Left ventricle myocardium superior (tissue), 1 donor: ENCODE data around the gene ZNF208. TPM values are rescaled to one million over a fixed set of nuclear protein-coding genes. Genes with fewer than 3 reads are reported as not detected.
"Not testable (repeated sequence)": the region's sequence is repeated elsewhere in the genome, so short reads cannot be mapped to it uniquely, and the experiment has no call there.

Experiments used
- ATAC-seq: fragments of 200-7000 bp; cut with Tn5 transposase; one replicate; pipeline ENCODE4 v1.9.1; 2020; ENCODE audit warnings: mild to moderate bottlenecking, moderate library complexity
- DNase-seq: peaks from one replicate; pipeline ENCODE4 v3.0.0-alpha.2; 2020
- intact Hi-C: fragments of 100-400 bp; cut with micrococcal nuclease; formaldehyde crosslinking; loops from one replicate; pipeline ENCODE4 v1.11.0; 2022
- long read RNA-seq: library from polyadenylated mRNA; unstranded; transcript quantifications from one replicate; pipeline ENCODE4 v2.0.0, GENCODE V29; 2021
- total RNA-seq: library from RNA; stranded (reverse); fragmentation: NEBNext Ultra II Directional; extraction: Animal tissue kit (Norgen Biotek cat#: 25700); gene quantifications from one replicate; pipeline ENCODE4 v1.2.1, GENCODE V29; 2021
- donor health status: DM: no; HTN: yes; CAD: no; lungs with severe emphysema.

The ZNF208 gene
- 25.5 TPM for total RNA-seq
- long read RNA-seq, partial matches to known transcripts, result 2 of 15 reads
- long read RNA-seq, other reads (novel, unspliced or antisense), result 13 of 15 reads

DNA sequence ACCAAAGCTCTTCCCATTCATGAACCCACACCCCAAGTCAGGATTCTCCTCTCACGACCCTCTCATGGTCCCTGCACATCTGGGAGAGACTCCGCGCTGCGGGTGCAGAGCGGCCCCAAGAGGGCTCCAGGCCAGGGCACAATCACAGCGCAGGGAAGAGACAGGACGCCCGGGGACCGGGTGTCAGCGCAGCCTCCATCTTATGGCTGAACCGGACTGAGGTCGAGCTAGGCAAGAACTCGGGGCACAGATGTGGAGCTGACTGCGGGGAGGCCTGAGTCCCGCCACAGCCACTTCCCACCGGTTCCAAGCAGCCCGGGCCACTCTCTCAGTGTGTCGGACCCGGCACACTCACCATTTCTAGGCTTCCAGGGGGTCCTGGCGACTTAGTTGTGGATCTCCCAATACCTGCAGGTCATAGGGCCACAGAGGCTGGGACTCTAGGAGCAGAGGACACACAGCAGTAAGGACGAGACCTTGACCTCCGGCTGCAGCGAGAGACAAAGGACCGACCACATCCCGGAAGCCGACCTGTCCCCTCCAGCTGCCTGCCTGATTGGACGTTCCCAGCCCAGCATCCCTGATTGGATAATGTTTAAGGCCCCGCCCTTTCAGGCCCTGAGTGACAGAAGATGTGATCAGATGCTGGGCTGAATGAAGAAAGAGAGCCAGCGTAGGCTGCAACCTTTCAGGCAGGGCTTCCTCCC, at the start of gene ZNF208:
Gene ZNF208, minus strand, starts transcription at position 507 of the 707 bp plus-strand sequence. Its CDS starts 149 bp downstream, at position 358.
- peak; percentile 78 for DNase-seq
- intact Hi-C loops, result not testable (repeated sequence)
- peak; percentile 99 for ATAC-seq

DNA sequence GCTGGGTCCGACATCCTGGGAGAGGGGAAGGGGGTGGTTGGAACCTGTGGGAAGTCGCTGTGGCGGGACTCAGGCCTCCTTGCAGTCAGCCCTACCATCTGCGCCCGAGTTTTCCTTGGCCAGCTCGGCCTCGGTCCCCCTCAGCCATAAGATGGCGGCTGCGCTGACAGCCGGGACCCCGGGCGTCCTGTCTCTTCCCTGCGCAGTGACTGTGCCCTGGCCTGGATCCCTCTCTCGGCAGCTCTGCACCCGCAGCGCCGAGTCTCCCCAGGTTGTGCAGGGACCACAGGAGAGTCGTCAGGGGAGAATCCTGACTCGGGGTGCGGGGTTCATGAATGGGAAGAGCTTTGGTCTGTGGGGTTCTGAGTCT, 41.9 kb upstream of the ZNF208 start:
- ATAC-seq, result peak; percentile 72
- intact Hi-C loops, result no loop called here
- peak; percentile 34 for DNase-seq

GRCh38 chr19:22041151-22041550, 30.4 kb upstream of the ZNF208 start:
- intact Hi-C loops, DNase-seq, ATAC-seq: not testable (repeated sequence)

DNA sequence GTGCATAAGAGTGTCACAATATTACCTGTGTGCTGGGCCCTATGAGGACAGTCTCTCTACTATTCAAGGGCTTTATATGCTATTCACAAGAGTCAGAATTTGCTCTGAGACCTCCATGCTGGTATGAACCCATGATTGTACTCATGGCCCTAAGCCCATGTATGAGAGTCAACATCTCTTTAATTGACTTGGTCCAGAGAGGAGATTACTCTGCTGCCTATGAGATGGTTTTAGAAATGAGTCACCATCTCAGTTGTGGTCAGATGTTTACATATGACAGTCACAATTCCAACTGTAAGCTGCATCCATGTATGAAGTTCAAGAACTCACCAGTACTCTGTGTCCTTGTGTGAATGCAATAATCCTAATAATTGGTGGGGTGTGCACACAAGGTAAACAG, 19.9 kb upstream of the ZNF208 start:
- no peak for DNase-seq
- ATAC-seq, result no peak
- intact Hi-C loops, result no loop called here

GRCh38 chr19:22026687-22027086, 15.9 kb upstream of the ZNF208 start:
- ATAC-seq (peak; percentile 73), DNase-seq (no peak)
- intact Hi-C loops, result no loop called here

DNA sequence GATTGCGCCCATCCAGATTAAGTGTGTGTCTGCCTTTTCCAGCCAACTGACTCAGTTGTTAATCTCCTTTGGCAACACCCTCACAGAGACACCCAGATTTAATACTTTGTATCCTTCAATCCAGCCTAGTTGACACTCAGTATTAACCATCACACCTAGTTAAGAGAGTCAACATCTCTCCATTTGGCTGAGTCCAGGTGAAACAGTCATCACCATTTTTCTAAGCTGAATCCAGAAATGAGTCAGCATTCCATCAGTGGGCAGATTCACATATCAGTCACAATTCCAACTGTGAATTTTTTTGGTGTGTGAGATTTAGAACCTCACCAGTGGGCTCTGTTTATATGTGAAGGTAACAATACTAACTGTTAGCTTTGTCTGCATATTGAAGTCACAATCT, 14.8 kb upstream of the ZNF208 start:
- ATAC-seq, intact Hi-C loops, DNase-seq: not testable (repeated sequence)

GRCh38 chr19:21970466-21970865, 40.3 kb downstream of the ZNF208 start:
- intact Hi-C loops, result no loop called here
- no peak for ATAC-seq
- no peak for DNase-seq

DNA sequence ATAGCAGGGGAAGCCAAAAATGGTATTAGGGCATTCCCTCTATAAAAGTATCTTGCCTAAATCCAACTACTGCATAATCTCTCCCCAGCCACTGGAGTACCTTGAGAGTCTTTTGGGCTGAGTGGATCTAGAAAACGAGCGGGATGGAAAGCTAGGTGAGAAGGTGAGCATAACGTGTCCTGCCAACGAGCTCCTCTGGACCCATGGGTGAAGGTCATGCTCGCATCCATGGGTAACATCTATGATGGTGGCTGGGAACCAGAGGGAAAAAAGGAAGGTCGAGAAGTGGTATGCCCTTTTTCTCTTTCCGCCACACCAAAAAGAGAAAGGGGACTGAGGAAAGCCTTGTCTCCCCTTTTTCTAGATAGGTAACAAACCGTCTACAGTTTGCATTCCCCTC, 63.0 kb downstream of the ZNF208 start:
- intact Hi-C loops, result no loop called here
- DNase-seq (no peak), ATAC-seq (no peak)

- DNase-seq (peak; percentile 12), ATAC-seq (no peak)
- intact Hi-C loops, result no loop called here
Observed at GRCh38 chr19:21940684-21941083, 70.1 kb downstream of the ZNF208 start.

DNA sequence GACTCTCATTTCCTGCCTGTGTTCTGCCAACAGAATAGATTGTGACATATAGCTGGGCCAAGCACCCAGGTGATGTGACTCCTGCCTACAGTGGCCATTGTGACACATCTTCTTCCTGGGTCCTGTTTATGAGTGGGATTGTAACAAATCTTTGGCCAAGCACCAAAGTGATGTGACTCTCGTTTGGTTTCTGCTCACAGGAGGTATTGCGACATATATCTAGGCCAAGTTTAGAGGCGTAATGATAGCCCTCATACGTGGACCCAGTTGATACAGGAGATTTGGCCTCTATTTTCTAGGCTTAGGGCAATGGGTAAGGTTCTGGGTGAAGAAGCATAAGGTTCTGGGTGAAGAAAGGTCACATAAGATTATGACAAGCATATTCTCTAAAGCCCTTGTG, 76.2 kb downstream of the ZNF208 start:
- DNase-seq (no peak), ATAC-seq (no peak)
- intact Hi-C loops, result no loop called here

DNA sequence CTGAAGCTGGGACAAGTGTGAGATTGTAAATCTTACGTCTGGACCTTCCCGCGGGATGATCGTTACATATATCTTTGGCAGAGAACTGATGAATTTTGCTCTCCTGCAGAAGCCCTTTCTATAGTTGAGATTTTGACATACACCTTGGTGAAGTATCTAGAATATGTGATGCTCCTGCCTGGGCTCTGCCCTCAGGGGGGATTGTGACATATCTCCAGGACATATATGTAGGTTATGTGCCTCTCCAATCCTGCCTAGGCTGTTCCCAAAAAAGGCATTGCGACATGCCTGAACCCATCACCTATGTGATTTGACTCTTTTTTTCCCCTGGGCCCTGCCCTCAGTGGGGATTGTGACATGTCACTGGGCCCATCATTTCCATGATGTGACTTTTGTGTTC, 76.6 kb downstream of the ZNF208 start:
- intact Hi-C loops, result no loop called here
- no peak for ATAC-seq
- no peak for DNase-seq

DNA sequence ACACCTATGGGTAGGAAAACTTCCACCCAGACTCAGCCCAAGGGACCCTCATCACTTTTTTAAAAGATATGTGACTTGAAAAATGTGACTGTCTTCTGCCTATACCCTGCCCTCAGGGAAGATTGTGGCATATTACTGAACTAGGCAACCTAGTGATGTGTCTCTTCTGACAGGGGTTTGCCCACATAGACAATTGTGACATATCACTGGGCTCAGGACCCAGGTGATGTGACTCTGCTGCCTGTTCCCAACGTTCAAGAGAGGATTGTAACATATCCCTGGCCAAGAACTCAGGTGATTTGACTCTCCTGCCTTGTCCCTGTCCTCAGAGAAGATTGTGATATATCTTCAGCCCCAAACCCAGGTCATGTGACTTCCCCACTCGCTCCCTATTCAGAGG, 88.5 kb downstream of the ZNF208 start:
- intact Hi-C loops, result no loop called here
- ATAC-seq (no peak), DNase-seq (no peak)

DNA sequence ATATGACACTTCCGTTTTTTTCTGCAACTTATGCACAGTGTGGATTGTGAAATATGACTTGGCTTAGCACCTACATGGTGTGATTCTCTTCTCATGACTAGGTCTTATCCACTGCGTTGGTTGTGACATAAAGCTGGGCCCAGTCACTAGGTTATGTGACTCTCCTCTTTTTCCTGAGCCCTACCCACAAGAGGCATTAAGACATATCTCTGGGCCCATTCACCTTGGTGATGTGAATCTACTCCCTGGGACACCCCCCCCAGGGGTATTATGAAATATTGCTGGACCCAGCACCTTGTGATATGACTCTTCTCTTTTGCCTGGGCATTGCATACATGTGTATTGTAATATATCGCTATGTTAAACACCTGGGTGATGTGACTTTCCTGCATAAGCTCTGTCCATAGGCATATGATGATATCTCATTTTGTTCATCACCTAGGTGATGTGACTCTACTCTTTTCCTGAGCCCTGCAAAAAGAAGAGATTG, 89.0 kb downstream of the ZNF208 start:
- intact Hi-C loops, result no loop called here
- DNase-seq, result no peak
- no peak for ATAC-seq

DNA sequence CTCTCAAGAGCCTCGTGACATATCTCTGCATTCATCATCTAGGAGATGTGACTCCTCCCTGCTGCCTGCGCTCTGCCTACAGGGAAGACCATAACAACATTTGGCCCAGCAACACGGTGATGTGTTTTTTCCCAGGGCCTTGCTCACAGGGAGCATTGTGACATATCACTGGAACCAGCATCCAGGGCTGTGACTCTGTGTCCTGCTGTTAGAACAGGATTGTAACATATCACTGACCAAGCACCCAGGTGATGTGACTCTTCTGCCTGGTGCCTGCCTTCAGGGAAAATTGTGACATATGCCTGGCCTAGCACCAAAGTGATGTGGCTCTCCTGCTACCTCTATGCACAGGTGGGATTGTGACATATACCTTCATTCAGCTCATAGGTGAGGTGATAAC, 95.3 kb downstream of the ZNF208 start:
- intact Hi-C loops, result no loop called here
- ATAC-seq (no peak), DNase-seq (no peak)

GRCh38 chr19:21912654-21913053, 98.1 kb downstream of the ZNF208 start:
- no peak for ATAC-seq
- intact Hi-C loops, result no loop called here
- DNase-seq, result no peak

DNA sequence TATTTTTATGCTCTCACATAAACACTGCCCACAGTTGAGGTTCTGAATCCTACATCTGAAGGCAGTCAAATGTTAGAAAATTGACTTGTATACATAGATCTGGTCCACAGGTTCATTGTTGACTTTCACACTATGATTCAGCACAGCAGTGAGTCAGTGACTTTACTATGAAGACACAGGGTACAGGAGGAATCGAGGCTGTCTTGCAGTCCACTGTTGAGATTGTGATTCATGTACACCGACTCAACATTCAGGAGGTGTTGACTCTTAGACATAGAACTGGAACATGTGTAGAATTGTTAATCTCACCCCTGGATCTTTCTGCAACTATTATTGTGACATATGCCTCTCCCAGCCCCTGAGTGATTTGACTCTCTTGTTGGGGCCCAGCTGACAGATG, 100.4 kb downstream of the ZNF208 start:
- ATAC-seq, result no peak
- no peak for DNase-seq
- intact Hi-C loops, result no loop called here

DNA sequence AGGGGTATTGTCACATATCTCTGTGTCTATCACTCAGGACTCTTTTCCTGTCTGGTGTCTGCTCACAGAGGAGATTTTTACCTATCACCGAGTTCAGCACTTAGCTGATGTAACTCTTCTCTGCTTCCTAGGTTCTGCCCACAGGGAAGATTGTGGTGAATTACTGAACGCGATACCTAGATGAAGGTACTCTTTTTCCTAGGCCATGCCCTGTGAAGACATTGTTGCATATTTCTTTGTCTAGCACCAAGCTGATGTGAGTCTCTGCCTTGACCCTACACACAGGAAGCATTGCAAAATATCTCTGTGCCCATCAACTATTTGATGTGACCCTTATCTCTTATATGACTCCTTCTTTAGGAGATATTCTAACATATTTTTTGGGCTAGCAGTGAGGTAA, 102.7 kb downstream of the ZNF208 start:
- DNase-seq (no peak), ATAC-seq (no peak)
- intact Hi-C loops, result no loop called here

DNA sequence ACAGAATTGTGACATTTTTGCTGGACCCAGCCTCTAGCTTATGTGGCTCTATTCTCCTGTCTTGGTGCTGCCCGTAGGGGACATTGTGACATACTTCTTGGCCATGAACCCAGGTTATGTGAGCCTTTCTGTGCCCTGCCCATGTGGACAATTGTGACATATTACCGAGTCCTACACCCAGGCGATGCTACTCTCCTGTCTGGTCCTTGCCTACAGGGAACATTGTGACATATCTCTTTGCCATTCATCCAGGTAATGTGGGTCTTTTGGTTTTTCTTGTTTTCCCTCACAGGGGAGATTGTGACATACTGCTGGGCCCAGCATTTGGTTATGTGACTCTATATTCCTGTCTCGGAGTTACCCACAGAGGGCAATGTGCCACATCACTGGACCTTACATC, 103.2 kb downstream of the ZNF208 start:
- intact Hi-C loops, result no loop called here
- DNase-seq (no peak), ATAC-seq (no peak)

DNA sequence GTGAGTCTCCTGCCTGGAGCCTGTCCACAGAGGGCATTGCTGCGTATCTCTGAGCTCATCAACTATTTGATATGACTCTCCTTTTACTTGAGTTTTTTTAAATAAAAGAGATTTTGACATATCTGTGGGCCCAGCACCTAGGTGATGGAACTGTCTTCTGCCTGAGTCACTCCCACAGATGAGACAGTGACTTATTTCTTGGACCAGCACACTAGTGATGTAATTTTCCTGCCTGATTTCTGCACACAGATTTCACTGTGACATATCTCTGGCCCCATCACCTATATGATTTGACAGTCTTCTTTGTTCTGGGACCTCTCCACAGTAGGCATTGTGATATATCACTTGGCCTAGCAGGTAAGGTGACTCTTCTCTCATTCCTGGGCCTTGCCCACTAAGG, 108.2 kb downstream of the ZNF208 start:
- DNase-seq (no peak), ATAC-seq (no peak)
- intact Hi-C loops, result no loop called here

DNA sequence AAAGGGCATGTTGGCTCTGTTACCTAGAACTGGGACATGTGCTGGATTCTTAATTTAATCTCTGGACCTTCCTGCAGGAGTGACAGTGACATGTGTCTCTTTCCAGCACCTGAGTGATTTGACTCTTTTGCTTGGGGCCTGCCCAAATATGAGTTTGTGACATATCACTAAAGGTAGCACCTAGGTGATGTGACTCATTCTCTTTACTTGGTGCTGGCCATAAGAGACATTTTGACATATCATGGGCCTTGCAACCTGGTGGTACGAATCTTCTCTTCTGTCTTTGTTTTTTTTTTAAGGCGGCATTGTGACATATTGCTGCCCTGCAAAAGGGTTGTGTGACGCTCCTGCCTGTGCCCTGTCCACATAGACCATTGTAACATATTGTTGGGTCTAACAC, 108.9 kb downstream of the ZNF208 start:
- intact Hi-C loops, result no loop called here
- ATAC-seq, result no peak
- DNase-seq, result no peak

GRCh38 chr19:21900401-21900800, 110.3 kb downstream of the ZNF208 start:
- intact Hi-C loops, result no loop called here
- no peak for ATAC-seq
- DNase-seq, result no peak
